GM12878 (cell line): ENCODE results near the gene GPR26.

Experiments
- NFYA ChIP-seq: IDR thresholded peaks from 2 replicates; pipeline ENCODE4 v1.6.1; 2011; ENCODE audit warnings: low read depth, mild to moderate bottlenecking, low read length, improper control_type of control experiment, borderline replicate concordance
- TF ChIP-seq, protein P1 (sequence below): IDR thresholded peaks from 2 replicates; pipeline ENCODE4 v1.6.1; 2012; ENCODE audit warnings: improper control_type of control experiment, low read depth, low read length; ENCODE audit not compliant: insufficient replicate concordance

DNA sequence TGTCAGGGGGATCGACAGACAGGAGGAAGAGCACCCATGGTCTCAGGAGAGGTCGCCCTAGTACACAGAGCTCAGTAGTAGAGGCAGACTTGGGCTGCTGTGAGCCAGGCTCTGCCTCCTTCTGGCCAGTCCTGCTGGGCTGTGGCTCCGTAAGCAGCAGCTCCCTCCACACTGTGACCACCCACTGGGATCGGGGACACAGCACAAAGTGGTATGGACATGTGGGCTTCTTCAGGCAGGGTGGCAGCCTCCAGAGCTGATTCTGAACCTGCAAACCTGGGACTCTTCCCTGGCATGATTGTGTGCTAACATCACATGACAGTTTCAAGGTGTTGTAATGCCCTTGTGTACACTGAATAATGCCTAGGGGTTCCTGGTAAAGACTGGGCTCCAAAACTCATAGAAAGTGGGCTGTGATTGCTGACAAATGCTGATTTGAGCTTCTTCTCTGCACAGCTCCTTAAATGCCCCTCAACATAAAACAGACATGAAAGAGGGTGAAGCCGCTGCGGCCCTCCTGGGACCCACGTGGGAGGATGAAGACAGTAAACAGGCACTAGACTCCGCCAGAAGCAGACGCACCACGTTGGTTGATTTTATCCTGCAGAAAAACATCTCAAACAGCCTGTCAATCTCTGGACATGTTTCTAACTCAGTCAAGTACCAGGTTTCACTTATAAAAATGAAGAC, 76.7 kb downstream of the GPR26 start:
- TF ChIP-seq, protein P1, sequence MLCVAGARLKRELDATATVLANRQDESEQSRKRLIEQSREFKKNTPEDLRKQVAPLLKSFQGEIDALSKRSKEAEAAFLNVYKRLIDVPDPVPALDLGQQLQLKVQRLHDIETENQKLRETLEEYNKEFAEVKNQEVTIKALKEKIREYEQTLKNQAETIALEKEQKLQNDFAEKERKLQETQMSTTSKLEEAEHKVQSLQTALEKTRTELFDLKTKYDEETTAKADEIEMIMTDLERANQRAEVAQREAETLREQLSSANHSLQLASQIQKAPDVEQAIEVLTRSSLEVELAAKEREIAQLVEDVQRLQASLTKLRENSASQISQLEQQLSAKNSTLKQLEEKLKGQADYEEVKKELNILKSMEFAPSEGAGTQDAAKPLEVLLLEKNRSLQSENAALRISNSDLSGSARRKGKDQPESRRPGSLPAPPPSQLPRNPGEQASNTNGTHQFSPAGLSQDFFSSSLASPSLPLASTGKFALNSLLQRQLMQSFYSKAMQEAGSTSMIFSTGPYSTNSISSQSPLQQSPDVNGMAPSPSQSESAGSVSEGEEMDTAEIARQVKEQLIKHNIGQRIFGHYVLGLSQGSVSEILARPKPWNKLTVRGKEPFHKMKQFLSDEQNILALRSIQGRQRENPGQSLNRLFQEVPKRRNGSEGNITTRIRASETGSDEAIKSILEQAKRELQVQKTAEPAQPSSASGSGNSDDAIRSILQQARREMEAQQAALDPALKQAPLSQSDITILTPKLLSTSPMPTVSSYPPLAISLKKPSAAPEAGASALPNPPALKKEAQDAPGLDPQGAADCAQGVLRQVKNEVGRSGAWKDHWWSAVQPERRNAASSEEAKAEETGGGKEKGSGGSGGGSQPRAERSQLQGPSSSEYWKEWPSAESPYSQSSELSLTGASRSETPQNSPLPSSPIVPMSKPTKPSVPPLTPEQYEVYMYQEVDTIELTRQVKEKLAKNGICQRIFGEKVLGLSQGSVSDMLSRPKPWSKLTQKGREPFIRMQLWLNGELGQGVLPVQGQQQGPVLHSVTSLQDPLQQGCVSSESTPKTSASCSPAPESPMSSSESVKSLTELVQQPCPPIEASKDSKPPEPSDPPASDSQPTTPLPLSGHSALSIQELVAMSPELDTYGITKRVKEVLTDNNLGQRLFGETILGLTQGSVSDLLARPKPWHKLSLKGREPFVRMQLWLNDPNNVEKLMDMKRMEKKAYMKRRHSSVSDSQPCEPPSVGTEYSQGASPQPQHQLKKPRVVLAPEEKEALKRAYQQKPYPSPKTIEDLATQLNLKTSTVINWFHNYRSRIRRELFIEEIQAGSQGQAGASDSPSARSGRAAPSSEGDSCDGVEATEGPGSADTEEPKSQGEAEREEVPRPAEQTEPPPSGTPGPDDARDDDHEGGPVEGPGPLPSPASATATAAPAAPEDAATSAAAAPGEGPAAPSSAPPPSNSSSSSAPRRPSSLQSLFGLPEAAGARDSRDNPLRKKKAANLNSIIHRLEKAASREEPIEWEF: no peak
- no peak for TF ChIP-seq NFYA
